MG63 (cell line): ENCODE measurements around the gene NDE1. TPM values are rescaled to one million over a fixed set of nuclear protein-coding genes. Genes with fewer than 3 reads are reported as not detected.

Experiments used
- total RNA-seq: library from RNA; depleted of rRNA; stranded (reverse); fragments of >200 nt; shearing (Covaris generic); gene quantifications from 2 replicates; pipeline ENCODE4 v1.2.3, GENCODE V29; 2014; ENCODE audit warnings: low replicate concordance; rRNA removed

NDE1 gene
- total RNA-seq, 1 experiment from 2014 or later, result 34.4 TPM

Other genes starting within 250 kb of the NDE1 start
- 8.3 and 16.9 TPM in 2 replicates for gene BMERB1, start 215.7 kb upstream of the NDE1 start, total RNA-seq
- 3.2 and 3.7 TPM in 2 replicates for gene MARF1, start 7.1 kb upstream of the NDE1 start, total RNA-seq
- 0.03 TPM in 1 of 2 replicates, not detected in the other for gene MYH11, start 206.8 kb downstream of the NDE1 start, total RNA-seq
- 110 and 122 TPM in 2 replicates for gene CEP20, start 238.4 kb downstream of the NDE1 start, total RNA-seq